Measurements from ENCODE around the gene MEX3C. TPM values are rescaled to one million over a fixed set of nuclear protein-coding genes. Genes with fewer than 3 reads are reported as not detected.

Gene MEX3C
- total RNA-seq, 1 experiment from 2014 or later: 36.1 TPM

GRCh38 chr18:51154431-51155063 is 42.9 kb downstream of the MEX3C start:
- no peak for DNase-seq (ENCODE audit: low read depth)

DNA sequence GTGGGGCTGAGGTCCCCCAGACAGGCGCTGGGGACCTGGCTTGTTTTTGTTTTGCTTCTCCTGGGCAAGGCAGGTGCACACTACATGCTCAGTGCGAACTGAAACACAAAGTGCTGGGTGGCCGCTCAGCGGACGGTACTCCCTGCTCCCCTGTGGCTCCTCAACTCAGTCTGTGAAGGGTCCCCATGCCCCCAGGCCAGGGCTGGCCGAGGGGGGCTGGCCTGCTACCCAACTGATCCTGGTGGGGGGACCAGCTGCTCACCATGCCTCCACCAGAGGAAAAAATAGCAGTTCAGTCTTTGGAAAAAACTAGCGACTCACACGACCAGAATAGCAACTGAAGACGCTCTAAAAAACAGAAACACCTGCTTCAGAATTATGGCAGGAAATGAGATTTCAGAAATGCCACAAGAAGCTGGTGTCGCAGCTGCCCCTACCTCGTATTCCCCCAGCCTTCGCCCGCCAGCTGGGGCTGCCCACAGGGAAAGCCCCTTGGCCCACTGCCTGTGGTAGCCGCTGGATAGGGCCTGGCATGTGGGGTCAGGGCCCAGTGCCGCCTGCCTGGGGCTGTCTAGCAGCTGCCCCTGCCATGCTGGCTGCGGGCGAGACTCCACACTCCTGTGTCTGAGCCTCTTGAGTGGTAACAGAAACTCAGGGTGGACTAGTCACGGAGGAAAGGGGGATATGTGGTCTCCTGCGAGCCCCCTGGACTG is 43.7 kb downstream of the MEX3C start:
- DNase-seq (ENCODE audit: low read depth): peak; percentile 78

DNA sequence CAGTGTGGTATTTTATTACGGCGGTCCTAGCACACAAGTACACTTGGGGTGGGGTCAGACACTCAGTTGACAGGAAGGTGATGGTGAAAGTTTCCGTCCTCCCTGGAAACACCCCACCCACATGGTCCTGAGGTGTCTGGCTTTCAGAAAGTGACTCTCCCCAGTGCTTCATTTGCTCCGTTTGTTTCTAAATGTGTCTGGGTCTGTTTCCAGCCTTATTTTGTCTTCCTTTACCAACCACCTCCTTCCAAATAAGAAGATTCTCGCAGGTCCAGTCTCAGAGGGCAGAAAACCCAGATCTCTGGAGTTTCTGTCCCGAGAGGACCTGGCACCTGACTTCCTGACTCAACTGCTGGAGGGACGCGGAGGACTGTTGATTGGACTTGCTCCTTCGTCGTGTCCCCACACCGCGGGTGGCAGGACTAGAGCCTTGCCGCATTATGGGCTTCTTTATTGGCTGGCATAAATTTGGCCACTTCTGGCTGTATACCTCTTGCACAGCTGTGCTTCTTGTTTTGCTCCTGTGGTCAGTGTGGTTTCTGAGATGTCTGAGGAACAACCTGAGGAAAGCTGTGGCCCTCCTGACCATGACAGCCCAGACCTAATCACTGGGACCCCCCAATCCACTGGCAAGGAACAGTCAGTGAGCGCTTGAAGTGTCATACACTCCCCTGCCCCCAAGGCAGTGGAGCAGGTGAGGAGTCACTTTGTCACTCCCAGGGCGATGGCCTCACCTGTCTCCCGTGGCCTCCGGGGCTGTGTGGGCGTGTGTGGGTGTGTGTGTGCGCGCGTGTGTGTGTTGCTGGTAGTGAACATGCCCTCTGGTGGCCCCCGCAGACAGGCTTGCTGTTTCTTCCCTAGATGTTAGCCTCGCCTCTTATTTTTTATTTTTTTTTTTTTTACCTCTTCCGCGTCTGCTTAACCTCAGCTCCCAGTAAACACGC is 45.6 kb downstream of the MEX3C start:
- no peak for DNase-seq (ENCODE audit: low read depth)

GRCh38 chr18:51151185-51151567 is 46.3 kb downstream of the MEX3C start:
- no peak for DNase-seq (ENCODE audit: low read depth)

- peak; percentile 54 for DNase-seq (ENCODE audit: low read depth)
Measured at GRCh38 chr18:51150113-51150700, 47.3 kb downstream of the MEX3C start.

DNA sequence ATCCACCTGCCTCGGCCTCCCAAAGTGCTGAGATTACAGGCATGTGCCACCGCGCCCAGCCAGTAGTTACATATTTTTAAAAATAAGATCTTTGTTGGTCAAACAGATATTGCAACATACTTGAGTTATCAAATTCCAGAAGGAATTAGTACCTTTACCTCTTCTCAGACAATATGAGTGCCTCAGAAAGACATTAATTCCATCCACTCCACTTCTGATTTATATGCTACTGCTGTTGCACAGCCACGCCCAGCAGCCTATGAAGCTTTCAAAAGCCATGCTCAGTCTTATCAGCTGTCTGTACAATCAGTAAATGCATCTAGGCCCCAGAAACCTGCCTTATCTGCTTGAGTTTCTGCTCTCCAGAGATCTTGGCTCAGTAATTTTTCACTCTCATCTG is 47.8 kb downstream of the MEX3C start:
- DNase-seq (ENCODE audit: low read depth): no peak

GRCh38 chr18:51146909-51147308 is 50.6 kb downstream of the MEX3C start:
- no peak for DNase-seq (ENCODE audit: low read depth)

- DNase-seq (ENCODE audit: low read depth): no peak
Measured at GRCh38 chr18:51138936-51139335, 58.5 kb downstream of the MEX3C start.

- no peak for DNase-seq (ENCODE audit: low read depth)
Measured at GRCh38 chr18:51137891-51138290, 59.6 kb downstream of the MEX3C start.

DNA sequence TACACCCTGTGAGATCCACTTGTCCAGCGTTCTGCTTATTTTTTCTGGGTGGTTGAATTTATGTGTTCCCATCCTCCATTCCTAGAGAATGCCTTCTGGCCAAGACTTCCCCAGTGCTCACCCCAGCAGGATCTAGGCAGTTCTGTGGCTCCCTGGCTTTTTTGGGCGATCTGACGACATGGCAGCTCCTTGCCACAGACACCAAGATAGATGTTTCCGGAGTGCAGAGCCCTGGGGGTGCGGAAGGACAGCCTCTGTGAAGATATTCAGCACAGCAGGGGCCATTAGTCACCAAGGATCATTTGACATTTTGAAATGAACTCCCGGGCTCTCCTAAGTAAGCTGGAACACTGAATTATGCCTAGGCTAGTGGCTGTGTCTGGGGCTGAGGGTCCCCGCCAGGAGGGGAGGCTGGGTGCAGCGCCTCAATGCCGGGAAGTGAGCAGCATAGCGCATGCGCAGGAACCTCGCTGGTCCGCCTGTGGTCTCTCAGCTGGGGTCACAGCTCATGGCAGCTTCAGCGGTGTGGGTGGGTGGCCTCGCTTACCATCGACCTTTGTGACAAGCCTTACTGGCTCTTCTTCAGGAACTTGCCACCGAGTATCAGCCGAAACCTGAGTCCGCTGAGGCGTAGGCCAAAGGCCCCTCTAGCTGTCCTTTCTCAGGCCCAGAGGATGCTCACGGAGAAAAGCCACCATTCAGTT is 60.3 kb downstream of the MEX3C start:
- peak; percentile 24 for DNase-seq (ENCODE audit: low read depth)

- DNase-seq (ENCODE audit: low read depth): no peak
Measured at GRCh38 chr18:51135795-51136194, 61.7 kb downstream of the MEX3C start.

DNA sequence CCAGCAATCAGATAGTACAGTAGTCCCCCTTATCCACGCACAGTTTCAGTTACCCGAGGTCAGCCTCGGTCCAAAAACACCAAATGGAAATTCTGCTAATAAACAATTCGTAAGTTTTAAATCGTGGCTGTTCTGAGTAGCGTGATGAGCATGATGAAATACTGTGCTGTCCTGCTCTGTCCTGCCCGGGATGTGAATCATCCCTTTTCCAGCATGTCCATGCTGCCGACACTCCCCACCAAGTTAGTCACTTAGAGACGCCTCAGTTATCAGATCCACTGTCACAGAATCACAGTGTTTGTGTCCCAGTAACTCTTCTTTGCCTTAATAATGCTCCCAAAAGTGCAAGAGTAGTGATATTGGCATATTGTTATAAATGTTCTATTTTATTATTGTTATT is 62.1 kb downstream of the MEX3C start:
- peak; percentile 75 for DNase-seq (ENCODE audit: low read depth)

GRCh38 chr18:51134721-51135120 is 62.8 kb downstream of the MEX3C start:
- peak; percentile 2 for DNase-seq (ENCODE audit: low read depth)

- DNase-seq (ENCODE audit: low read depth): no peak
Measured at GRCh38 chr18:51133580-51134160, 63.8 kb downstream of the MEX3C start.

GRCh38 chr18:51132256-51132935 is 65.1 kb downstream of the MEX3C start:
- no peak for DNase-seq (ENCODE audit: low read depth)

GRCh38 chr18:51128533-51128932 is 68.9 kb downstream of the MEX3C start:
- DNase-seq (ENCODE audit: low read depth): no peak

DNA sequence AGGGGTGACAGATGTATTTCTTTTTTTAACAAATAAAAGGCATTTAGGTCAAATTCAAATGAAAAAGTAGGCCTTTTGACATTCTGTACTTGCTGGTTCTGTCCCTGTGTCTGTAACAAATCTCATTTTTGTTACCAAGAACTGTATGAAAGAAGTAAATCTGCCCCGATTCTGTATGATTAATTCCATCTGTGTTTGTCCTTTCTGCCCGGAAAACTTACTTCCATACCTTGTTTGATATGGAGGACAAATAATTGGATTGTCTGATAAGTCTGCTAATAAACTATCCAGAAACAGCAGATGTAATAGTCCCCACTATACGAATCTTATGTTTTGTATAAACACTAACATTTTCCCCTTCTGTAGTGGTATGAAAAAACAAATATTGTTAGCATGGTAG is 69.8 kb downstream of the MEX3C start:
- DNase-seq (ENCODE audit: low read depth): no peak

- DNase-seq (ENCODE audit: low read depth): no peak
Measured at GRCh38 chr18:51125976-51126375, 71.5 kb downstream of the MEX3C start.
